ENCODE measurements around the gene AK8. TPM values are rescaled to one million over a fixed set of nuclear protein-coding genes. Genes with fewer than 3 reads are reported as not detected.
A peak's percentile ranks its signal among the peaks of the same experiment; 100 is the strongest.

Gene AK8
- total and polyA plus RNA-seq, 2 of the 4 experiments (the other 2 are of a cell fraction), result under 0.01 to 0.09 TPM

DNA sequence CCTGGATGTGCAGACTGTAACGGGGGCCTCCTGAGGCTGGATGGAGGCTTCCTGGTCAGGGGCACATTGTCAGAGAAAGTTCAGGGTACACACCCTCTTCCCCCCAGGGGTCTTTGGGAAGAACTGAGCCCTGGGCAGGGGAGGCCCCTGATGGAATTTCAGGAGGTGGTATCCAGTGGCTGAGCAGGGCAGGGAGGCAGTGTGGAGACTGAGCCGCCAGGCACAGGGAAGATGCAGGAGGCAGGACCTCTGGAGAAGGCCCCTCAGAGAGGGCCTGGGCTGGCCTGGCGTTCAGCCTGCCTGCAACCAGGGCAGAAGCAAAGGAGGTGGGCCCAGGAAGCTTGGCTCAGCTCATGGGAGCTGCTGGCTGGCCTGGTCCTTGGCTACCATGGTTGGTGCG lies 154.3 kb downstream of the AK8 start:
- Histone ChIP-seq H2BK120ac (ENCODE audit: low read depth, low read length) (no peak overlapping the region), H3K4me3 (ENCODE audit: insufficient read depth, low read depth, low read length) (no peak overlapping the region), H4K91ac (ENCODE audit: insufficient read depth, low read depth, low read length) (no peak overlapping the region), H3K4ac (ENCODE audit: low read depth, low read length) (no peak overlapping the region), H2AFZ (replicated peaks; ENCODE audit: low read length, poor library complexity) (no peak overlapping the region), H3K9me1 (ENCODE audit: insufficient read depth, low read length) (no peaks in the 10 kb centered on the region), H3K14ac (replicated peaks; ENCODE audit: low read depth, low read length) (no peak overlapping the region), H3K4me1 (ENCODE audit: control insufficient read depth, insufficient read depth, low read length) (no peaks in the 10 kb centered on the region), H3K9ac (ENCODE audit: low read depth, low read length) (no peak overlapping the region), H4K20me1 (ENCODE audit: insufficient read depth, low read length) (no peaks in the 10 kb centered on the region), H2BK20ac (ENCODE audit: low read depth, low read length) (no peak overlapping the region), H3K36me3 (ENCODE audit: control insufficient read depth, insufficient read depth, low read length) (no peaks in the 10 kb centered on the region), H4K5ac (ENCODE audit: low read depth, low read length) (no peak overlapping the region), H2AK9ac (replicated peaks; ENCODE audit: low read depth, low read length, poor library complexity) (peak overlapping the region; percentile 25), H3K23ac (ENCODE audit: low read depth, low read length) (no peak overlapping the region), H3K9me3 (ENCODE audit: control insufficient read depth, insufficient read depth, low read length) (no peaks in the 10 kb centered on the region), H3K79me1 (ENCODE audit: low read depth in 1 of 2, low read length in 2 of 2) (no peaks in the 10 kb centered on the region), H3K27me3 (ENCODE audit: control insufficient read depth, insufficient read depth, low read length) (peaks cover 37% of the 10 kb centered on the region), H2AK5ac (ENCODE audit: low read depth, low read length) (no peak overlapping the region), H3K27ac (ENCODE audit: insufficient read depth, low read length) (no peak overlapping the region), H2BK5ac (ENCODE audit: low read depth, low read length, poor library complexity, severe bottlenecking) (no peak overlapping the region), H3K18ac (ENCODE audit: low read depth, low read length) (no peak overlapping the region), H3K56ac (ENCODE audit: extremely low read depth, insufficient read depth, low read length) (no peak overlapping the region), H4K8ac (ENCODE audit: low read depth in 2 of 2, low read length in 2 of 2) (no peak overlapping the region), H2BK15ac (ENCODE audit: low read depth, low read length) (no peak overlapping the region), H3K4me2 (ENCODE audit: low read depth, low read length) (no peak overlapping the region)
- 33% methylated on average over 1 of the region's 4 CpGs; no CpG with 5 or more reads in 1 of the 2 experiments for WGBS, 2 experiments (ENCODE audit: extremely low coverage in 2 of 2, insufficient read length in 1 of 2)
- intact Hi-C loops (cut with micrococcal nuclease), result no loop called here
- ChIA-PET POLR2A (ENCODE audit: unreplicated experiment) (no interaction called here), CTCF (no interaction called here)
- no TSS peak for BruUV-seq (replicated peaks)
- TF ChIP-seq CEBPB (IDR thresholded peaks at IDR 0.05; ENCODE audit: low read depth, low read length) (no peak), MXI1 (IDR thresholded peaks at IDR 0.05; ENCODE audit: borderline replicate concordance, low read depth, low read length) (no peak), SMC3 (IDR thresholded peaks at IDR 0.05; ENCODE audit: low read depth, low read length) (no peak), RAD21 (IDR thresholded peaks at IDR 0.05; ENCODE audit: low read length) (no peak), FOS (IDR thresholded peaks at IDR 0.05; ENCODE audit: low read depth, low read length) (no peak), BHLHE40 (IDR thresholded peaks at IDR 0.05; ENCODE audit: low read depth, low read length) (no peak), MAFK (IDR thresholded peaks at IDR 0.05; ENCODE audit: low read depth, low read length) (no peak), RFX5 (IDR thresholded peaks at IDR 0.05; ENCODE audit: low read depth, low read length) (no peak), RCOR1 (IDR thresholded peaks at IDR 0.05; ENCODE audit: insufficient replicate concordance, low read length) (no peak)
- TF ChIP-seq, protein P1, sequence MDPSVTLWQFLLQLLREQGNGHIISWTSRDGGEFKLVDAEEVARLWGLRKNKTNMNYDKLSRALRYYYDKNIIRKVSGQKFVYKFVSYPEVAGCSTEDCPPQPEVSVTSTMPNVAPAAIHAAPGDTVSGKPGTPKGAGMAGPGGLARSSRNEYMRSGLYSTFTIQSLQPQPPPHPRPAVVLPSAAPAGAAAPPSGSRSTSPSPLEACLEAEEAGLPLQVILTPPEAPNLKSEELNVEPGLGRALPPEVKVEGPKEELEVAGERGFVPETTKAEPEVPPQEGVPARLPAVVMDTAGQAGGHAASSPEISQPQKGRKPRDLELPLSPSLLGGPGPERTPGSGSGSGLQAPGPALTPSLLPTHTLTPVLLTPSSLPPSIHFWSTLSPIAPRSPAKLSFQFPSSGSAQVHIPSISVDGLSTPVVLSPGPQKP (IDR thresholded peaks at IDR 0.05; ENCODE audit: borderline replicate concordance, low read depth, low read length), result no peak
- TF ChIP-seq, protein P2, sequence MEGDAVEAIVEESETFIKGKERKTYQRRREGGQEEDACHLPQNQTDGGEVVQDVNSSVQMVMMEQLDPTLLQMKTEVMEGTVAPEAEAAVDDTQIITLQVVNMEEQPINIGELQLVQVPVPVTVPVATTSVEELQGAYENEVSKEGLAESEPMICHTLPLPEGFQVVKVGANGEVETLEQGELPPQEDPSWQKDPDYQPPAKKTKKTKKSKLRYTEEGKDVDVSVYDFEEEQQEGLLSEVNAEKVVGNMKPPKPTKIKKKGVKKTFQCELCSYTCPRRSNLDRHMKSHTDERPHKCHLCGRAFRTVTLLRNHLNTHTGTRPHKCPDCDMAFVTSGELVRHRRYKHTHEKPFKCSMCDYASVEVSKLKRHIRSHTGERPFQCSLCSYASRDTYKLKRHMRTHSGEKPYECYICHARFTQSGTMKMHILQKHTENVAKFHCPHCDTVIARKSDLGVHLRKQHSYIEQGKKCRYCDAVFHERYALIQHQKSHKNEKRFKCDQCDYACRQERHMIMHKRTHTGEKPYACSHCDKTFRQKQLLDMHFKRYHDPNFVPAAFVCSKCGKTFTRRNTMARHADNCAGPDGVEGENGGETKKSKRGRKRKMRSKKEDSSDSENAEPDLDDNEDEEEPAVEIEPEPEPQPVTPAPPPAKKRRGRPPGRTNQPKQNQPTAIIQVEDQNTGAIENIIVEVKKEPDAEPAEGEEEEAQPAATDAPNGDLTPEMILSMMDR (conservative IDR thresholded peaks at IDR 0.05; ENCODE audit: low read depth, low read length), result no peak
- TF ChIP-seq, protein P3, sequence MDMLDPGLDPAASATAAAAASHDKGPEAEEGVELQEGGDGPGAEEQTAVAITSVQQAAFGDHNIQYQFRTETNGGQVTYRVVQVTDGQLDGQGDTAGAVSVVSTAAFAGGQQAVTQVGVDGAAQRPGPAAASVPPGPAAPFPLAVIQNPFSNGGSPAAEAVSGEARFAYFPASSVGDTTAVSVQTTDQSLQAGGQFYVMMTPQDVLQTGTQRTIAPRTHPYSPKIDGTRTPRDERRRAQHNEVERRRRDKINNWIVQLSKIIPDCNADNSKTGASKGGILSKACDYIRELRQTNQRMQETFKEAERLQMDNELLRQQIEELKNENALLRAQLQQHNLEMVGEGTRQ (IDR thresholded peaks at IDR 0.05; ENCODE audit: low read depth, low read length), result no peak
- DNase-seq (no peak), ATAC-seq (ENCODE audit: low read depth) (no peak)
- in situ Hi-C loops (cut with MboI; ENCODE audit: low sequenced_read_pairs), result no loop called here
- dilution Hi-C loops (cut with HindIII; ENCODE audit: low sequenced_read_pairs, unreplicated experiment), result no loop called here

Measured in IMR-90 (cell line).